Upper lobe of right lung (tissue), 1 donor: ENCODE data around the gene SLC36A3. TPM values are rescaled to one million over a fixed set of nuclear protein-coding genes. Genes with fewer than 3 reads are reported as not detected.

Source experiments
- ATAC-seq: fragments of 200-7000 bp; cut with Tn5 transposase; one replicate; pipeline ENCODE4 v1.9.1; 2020; ENCODE audit warnings: mild to moderate bottlenecking, moderate library complexity
- DNase-seq: peaks from one replicate; pipeline ENCODE4 v3.0.0-alpha.2; 2020
- H3K27ac ChIP-seq: fragments of 200-600 bp; one replicate; pipeline ENCODE4 v1.8.0; 2022
- H3K27me3 ChIP-seq: fragments of 200-600 bp; one replicate; pipeline ENCODE4 v1.8.0; 2022; ENCODE audit warnings: mild to moderate bottlenecking
- H3K36me3 ChIP-seq: fragments of 200-600 bp; one replicate; pipeline ENCODE4 v1.8.0; 2022
- H3K4me1 ChIP-seq: fragments of 200-600 bp; one replicate; pipeline ENCODE4 v1.8.0; 2022
- H3K4me3 ChIP-seq: fragments of 200-600 bp; one replicate; pipeline ENCODE4 v1.8.0; 2022; ENCODE audit warnings: mild to moderate bottlenecking
- H3K9me3 ChIP-seq: fragments of 200-600 bp; one replicate; pipeline ENCODE4 v1.8.0; 2022
- CTCF ChIP-seq: fragments of 200-600 bp; IDR thresholded peaks from one replicate; pipeline ENCODE4 v1.8.0; 2022; ENCODE audit warnings: antibody characterized with exemption
- intact Hi-C: fragments of 100-400 bp; cut with DNase I; formaldehyde crosslinking; loops from one replicate; pipeline ENCODE4 v1.11.0; 2022
- total RNA-seq: library from RNA; stranded (reverse); fragmentation: NEBNext Ultra II Directional; extraction: Animal tissue kit (Norgen Biotek cat#: 25700); gene quantifications from one replicate; pipeline ENCODE4 v1.2.1, GENCODE V29; 2021
- donor health status: DM: no; HTN: yes; CAD: no; lungs with severe emphysema.

Gene SLC36A3
- total RNA-seq, 1 donor from 2014 or later = not detected

GRCh38 chr5:151327585-151327984 is 24.0 kb upstream of the SLC36A3 start:
- no peak for ATAC-seq

GRCh38 chr5:151326266-151326665 is 22.7 kb upstream of the SLC36A3 start:
- no peaks in the 10 kb centered on the region for H3K9me3 ChIP-seq
- H3K27ac ChIP-seq = no peak overlapping the region
- no peaks in the 10 kb centered on the region for H3K4me1 ChIP-seq
- ATAC-seq = no peak
- intact Hi-C loops = no loop called here
- H3K27me3 ChIP-seq = no peaks in the 10 kb centered on the region
- no peak for DNase-seq
- no peak overlapping the region for H3K4me3 ChIP-seq
- no peaks in the 10 kb centered on the region for H3K36me3 ChIP-seq
- TF ChIP-seq CTCF = no peak

More at GRCh38 chr5:151327585-151327984, 24.0 kb upstream of the SLC36A3 start:
- intact Hi-C loops = no loop called here
- Histone ChIP-seq H3K9me3 (no peaks in the 10 kb centered on the region), H3K27ac (no peak overlapping the region), H3K4me3 (no peak overlapping the region), H3K36me3 (no peaks in the 10 kb centered on the region), H3K4me1 (no peaks in the 10 kb centered on the region), H3K27me3 (no peaks in the 10 kb centered on the region)
- no peak for TF ChIP-seq CTCF
- DNase-seq = no peak

- intact Hi-C loops = no loop called here
- Histone ChIP-seq H3K9me3 (no peaks in the 10 kb centered on the region), H3K27ac (no peak overlapping the region), H3K27me3 (no peaks in the 10 kb centered on the region), H3K4me1 (no peaks in the 10 kb centered on the region), H3K4me3 (no peak overlapping the region), H3K36me3 (no peaks in the 10 kb centered on the region)
- DNase-seq = no peak
- TF ChIP-seq CTCF = no peak
- no peak for ATAC-seq
These were observed 16.9 kb upstream of the SLC36A3 start for GRCh38 chr5:151320481-151320880.

- intact Hi-C loops = no loop called here
- Histone ChIP-seq H3K4me1 (no peaks in the 10 kb centered on the region), H3K27ac (no peak overlapping the region), H3K9me3 (no peaks in the 10 kb centered on the region), H3K27me3 (no peaks in the 10 kb centered on the region), H3K36me3 (no peaks in the 10 kb centered on the region), H3K4me3 (no peak overlapping the region)
- no peak for TF ChIP-seq CTCF
- DNase-seq (no peak), ATAC-seq (peak; percentile 32)
These were observed 15.5 kb upstream of the SLC36A3 start for GRCh38 chr5:151318850-151319732.

- DNase-seq (no peak), ATAC-seq (no peak)
- no peaks in the 10 kb centered on the region for H3K36me3 ChIP-seq
- H3K9me3 ChIP-seq = no peaks in the 10 kb centered on the region
- intact Hi-C loops = no loop called here
- no peaks in the 10 kb centered on the region for H3K27me3 ChIP-seq
- H3K27ac ChIP-seq = no peak overlapping the region
- no peak for TF ChIP-seq CTCF
- H3K4me3 ChIP-seq = no peak overlapping the region
- H3K4me1 ChIP-seq = no peaks in the 10 kb centered on the region
These were observed 14.3 kb upstream of the SLC36A3 start for GRCh38 chr5:151317871-151318270.
